ENCODE data around the gene SMYD3. TPM values are rescaled to one million over a fixed set of nuclear protein-coding genes. Genes with fewer than 3 reads are reported as not detected.

Gene SMYD3
- total RNA-seq, 1 donor from 2014 or later: 23.8 TPM

DNA sequence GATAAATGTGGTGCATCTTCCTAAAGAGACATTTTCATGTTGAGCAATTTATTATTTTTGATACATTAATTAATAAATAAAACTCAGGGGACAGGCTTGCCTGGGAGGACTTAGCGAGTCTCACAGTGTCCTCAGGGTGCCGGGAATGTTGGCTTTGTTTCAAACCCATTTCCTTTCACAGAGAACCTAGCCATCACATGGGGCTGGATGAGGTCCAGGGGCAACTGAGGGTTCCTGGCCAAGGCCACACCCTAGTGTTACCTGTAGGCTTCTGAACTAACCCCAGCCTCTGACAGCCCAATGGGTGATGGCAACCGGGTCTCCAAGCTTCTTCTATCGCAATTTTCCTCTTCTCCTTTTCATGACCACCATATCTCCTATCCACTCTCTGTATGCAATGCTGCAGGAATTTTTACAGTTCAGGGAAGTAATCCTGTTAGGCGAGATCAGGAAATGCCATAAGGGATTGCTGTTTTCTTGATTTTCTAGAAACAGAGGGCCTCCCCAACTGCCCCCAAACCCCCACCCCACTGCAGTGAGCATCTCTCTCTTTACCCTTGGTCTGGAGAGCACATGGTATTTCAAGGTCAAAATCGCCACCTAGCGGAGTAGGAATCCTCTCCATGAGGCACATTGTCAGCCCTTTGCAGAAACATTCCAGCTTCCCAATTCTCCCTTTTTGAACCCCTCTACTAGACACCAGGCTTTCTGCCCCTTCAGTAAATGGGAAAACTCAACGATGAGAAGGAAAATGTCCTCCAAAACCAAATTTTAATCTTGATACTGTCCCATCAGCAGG, 22.1 kb upstream of the SMYD3 start:
- no peak overlapping the region for H3K4me3 ChIP-seq (ENCODE audit: low read depth, low read length)
- TF ChIP-seq, protein P1, sequence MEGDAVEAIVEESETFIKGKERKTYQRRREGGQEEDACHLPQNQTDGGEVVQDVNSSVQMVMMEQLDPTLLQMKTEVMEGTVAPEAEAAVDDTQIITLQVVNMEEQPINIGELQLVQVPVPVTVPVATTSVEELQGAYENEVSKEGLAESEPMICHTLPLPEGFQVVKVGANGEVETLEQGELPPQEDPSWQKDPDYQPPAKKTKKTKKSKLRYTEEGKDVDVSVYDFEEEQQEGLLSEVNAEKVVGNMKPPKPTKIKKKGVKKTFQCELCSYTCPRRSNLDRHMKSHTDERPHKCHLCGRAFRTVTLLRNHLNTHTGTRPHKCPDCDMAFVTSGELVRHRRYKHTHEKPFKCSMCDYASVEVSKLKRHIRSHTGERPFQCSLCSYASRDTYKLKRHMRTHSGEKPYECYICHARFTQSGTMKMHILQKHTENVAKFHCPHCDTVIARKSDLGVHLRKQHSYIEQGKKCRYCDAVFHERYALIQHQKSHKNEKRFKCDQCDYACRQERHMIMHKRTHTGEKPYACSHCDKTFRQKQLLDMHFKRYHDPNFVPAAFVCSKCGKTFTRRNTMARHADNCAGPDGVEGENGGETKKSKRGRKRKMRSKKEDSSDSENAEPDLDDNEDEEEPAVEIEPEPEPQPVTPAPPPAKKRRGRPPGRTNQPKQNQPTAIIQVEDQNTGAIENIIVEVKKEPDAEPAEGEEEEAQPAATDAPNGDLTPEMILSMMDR (conservative IDR thresholded peaks at IDR 0.05; ENCODE audit: low read depth, low read length): no peak
- DNase-seq (ENCODE audit: low read depth): no peak

DNA sequence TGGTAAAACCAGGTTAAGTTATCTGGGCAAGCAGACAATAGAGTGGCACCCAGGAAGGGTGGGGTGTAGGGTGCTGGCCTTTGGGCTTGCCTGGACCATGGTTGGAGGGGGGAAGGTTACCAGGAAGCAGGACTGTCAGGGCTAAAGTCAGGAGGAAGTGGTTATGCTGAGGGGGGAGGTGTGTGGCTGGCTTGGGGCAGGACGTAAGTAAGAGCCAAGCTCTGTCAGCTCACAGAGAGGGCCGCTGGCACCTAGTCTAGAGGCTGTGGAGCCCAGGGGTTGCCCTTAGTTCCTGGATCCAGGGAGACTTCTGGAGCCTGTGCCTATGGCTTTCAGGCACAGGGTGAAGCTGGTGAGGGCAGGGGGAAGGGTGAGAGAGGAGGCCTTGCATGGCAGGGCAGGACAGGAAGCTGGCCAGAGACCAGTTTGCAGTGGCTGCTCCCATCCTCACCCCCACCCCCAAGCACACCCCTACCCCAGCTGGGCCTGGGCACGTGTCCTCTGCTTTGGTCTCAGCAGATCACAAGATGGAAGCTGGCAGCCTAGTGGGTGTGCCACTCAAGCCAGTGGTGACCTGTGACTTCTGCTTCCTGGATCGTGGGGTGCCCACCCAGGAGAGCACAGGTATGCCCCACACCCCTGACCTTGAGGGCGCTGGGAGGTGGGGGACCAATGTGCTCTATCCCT, 20.5 kb upstream of the SMYD3 start:
- H3K4me3 ChIP-seq (ENCODE audit: low read depth, low read length): no peak overlapping the region
- DNase-seq (ENCODE audit: low read depth): no peak
- TF ChIP-seq, protein P1 (conservative IDR thresholded peaks at IDR 0.05; ENCODE audit: low read depth, low read length): no peak

- DNase-seq (ENCODE audit: low read depth): no peak
- no peak overlapping the region for H3K4me3 ChIP-seq (ENCODE audit: low read depth, low read length)
- TF ChIP-seq, protein P1 (conservative IDR thresholded peaks at IDR 0.05; ENCODE audit: low read depth, low read length): no peak
These were observed 19.8 kb upstream of the SMYD3 start for GRCh38 chr1:246526915-246527314.

- no peak overlapping the region for H3K4me3 ChIP-seq (ENCODE audit: low read depth, low read length)
- TF ChIP-seq, protein P1 (conservative IDR thresholded peaks at IDR 0.05; ENCODE audit: low read depth, low read length): no peak
- DNase-seq (ENCODE audit: low read depth): no peak
These were observed 19.3 kb upstream of the SMYD3 start for GRCh38 chr1:246526380-246526779.

GRCh38 chr1:246519514-246519913, 12.4 kb upstream of the SMYD3 start:
- no peak for DNase-seq (ENCODE audit: low read depth)
- TF ChIP-seq, protein P1 (conservative IDR thresholded peaks at IDR 0.05; ENCODE audit: low read depth, low read length): no peak
- H3K4me3 ChIP-seq (ENCODE audit: low read depth, low read length): no peak overlapping the region

DNA sequence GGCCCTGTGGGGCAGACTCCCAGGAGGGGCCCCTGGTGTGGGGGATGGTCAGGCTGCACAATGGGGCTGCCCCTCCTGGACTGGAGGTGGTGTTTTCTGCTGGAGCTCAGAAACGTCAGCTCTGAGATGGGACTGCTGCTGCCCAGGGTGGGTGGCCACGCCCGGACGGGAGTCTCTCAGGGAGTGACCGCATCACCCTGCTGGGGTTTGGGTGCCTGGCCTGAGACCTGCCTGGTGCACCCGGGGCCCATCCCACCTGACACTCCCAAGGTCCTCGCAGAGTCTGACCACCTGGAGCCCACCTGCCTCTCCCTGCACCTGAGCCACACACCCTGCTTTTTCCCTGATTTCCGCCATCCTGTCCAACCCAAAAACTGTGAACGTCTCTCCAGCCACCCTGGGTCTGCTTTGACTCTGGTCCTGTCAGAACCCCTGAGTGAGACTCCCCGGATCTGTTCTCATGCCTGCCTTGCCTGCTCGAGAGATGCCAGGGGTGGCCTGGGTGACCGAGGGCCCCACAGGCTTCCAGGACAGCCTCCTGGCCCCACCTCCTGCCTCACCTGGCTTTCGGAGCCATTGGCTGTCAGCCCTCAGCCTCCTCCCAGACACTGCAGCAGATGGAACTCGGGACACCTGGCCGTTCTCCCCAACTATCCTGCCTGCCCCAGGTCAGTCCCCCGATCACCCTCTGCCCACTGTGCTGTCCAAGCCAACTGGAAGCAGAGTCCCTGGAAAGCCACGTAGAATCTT, 11.6 kb upstream of the SMYD3 start:
- H3K4me3 ChIP-seq (ENCODE audit: low read depth, low read length): no peak overlapping the region
- TF ChIP-seq, protein P1 (conservative IDR thresholded peaks at IDR 0.05; ENCODE audit: low read depth, low read length): no peak
- DNase-seq (ENCODE audit: low read depth): no peak
